ENCODE measurements around the gene TBCEL.

Gene TBCEL

DNA sequence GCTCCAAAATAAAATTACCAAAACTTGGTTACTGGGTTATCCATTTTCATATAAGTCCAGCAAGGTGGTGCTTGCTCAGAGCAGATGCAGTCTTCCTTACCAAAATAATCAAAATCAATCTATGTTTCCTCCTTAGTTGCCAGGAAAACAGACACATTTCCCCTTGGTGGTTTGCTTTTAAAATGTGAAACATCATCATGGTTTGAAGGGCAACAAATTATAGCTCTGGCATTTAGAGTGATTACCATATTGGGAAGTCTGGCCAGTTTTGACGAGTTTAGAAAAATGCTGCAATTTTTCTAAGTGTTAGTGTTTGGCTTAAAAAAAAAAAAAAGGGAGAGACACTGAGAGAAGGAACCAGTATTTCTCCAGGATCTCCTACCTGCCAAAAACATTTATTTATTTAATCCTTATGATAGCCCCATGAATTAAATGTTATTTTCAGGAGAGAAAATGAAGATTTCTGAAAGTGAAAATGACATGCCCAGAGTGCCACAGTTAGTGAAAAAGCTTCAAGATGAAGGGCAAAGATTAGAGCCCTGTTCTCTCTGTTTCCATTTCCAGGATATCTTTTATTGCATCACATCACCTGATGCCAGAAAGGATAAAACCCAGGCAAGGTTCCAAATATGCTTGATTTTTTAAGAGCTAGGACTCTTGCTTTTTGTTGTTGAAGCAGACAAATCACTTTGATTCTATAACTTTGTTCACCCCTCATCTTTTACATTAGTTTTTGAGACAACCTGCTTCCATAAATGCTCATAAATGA lies 29.6 kb upstream of the TBCEL start:
- H3K27me3 ChIP-seq (ENCODE audit: insufficient read depth, poor library complexity, severe bottlenecking): peaks cover 18% of the 10 kb centered on the region
- no peak for ATAC-seq (ENCODE audit: low read depth)
- H3K4me3 ChIP-seq (ENCODE audit: severe bottlenecking): no peak overlapping the region
- TF ChIP-seq, protein P1, sequence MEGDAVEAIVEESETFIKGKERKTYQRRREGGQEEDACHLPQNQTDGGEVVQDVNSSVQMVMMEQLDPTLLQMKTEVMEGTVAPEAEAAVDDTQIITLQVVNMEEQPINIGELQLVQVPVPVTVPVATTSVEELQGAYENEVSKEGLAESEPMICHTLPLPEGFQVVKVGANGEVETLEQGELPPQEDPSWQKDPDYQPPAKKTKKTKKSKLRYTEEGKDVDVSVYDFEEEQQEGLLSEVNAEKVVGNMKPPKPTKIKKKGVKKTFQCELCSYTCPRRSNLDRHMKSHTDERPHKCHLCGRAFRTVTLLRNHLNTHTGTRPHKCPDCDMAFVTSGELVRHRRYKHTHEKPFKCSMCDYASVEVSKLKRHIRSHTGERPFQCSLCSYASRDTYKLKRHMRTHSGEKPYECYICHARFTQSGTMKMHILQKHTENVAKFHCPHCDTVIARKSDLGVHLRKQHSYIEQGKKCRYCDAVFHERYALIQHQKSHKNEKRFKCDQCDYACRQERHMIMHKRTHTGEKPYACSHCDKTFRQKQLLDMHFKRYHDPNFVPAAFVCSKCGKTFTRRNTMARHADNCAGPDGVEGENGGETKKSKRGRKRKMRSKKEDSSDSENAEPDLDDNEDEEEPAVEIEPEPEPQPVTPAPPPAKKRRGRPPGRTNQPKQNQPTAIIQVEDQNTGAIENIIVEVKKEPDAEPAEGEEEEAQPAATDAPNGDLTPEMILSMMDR (IDR thresholded peaks at IDR 0.05; ENCODE audit: poor library complexity, severe bottlenecking): no peak
- no peaks in the 10 kb centered on the region for H3K4me1 ChIP-seq (ENCODE audit: insufficient read depth, poor library complexity, severe bottlenecking)
- DNase-seq (ENCODE audit: low spot score): no peak
- H3K36me3 ChIP-seq (ENCODE audit: low read depth): no peaks in the 10 kb centered on the region
- H3K9me3 ChIP-seq (ENCODE audit: severe bottlenecking): no peaks in the 10 kb centered on the region
- H3K27ac ChIP-seq (ENCODE audit: poor library complexity, severe bottlenecking): no peak overlapping the region

DNA sequence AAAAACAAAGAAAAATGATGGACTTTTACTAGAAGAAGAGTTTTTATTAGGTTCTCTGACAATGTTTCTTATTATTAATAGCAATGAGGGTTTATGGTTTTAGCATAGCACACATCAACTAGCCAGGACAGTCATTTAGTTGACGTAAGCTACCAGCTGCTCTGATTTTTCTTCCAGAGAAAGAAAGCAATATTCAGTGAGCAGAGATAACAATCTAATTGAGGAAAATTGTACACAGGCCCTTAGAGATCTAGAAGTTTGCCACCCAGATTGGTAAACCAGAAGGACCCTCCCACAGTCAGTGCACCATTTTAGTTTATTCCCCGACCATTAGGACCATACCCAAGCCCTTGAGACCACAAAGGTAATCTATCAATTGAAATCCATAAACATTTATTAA lies 28.7 kb upstream of the TBCEL start:
- no peaks in the 10 kb centered on the region for H3K4me1 ChIP-seq (ENCODE audit: insufficient read depth, poor library complexity, severe bottlenecking)
- DNase-seq (ENCODE audit: low spot score) (no peak), ATAC-seq (ENCODE audit: low read depth) (no peak)
- H3K27ac ChIP-seq (ENCODE audit: poor library complexity, severe bottlenecking): no peak overlapping the region
- H3K27me3 ChIP-seq (ENCODE audit: insufficient read depth, poor library complexity, severe bottlenecking): peaks cover 21% of the 10 kb centered on the region
- H3K36me3 ChIP-seq (ENCODE audit: low read depth): no peaks in the 10 kb centered on the region
- no peak overlapping the region for H3K4me3 ChIP-seq (ENCODE audit: severe bottlenecking)
- TF ChIP-seq, protein P1 (IDR thresholded peaks at IDR 0.05; ENCODE audit: poor library complexity, severe bottlenecking): no peak
- no peaks in the 10 kb centered on the region for H3K9me3 ChIP-seq (ENCODE audit: severe bottlenecking)

DNA sequence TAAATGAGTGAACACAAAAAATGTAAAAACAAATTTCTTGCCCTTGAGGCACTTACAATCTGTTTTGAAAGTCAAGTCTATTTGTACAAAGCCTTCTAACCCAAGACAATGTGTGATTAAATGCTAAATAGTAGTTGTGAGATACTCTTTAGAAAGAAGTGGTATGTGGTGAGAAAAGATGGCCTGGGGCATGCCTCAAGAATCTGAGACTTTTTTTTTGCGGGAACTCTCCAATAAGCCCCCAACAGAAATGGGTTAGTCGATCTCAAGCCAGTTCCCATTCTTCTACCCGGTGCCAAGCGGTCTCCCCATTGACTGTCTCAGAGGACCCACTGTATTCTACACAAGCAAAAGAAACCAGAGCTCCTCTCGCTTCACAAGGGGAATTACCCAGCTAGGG lies 26.9 kb upstream of the TBCEL start:
- DNase-seq (ENCODE audit: low spot score) (no peak), ATAC-seq (ENCODE audit: low read depth) (no peak)
- H3K36me3 ChIP-seq (ENCODE audit: low read depth): no peaks in the 10 kb centered on the region
- TF ChIP-seq, protein P1 (IDR thresholded peaks at IDR 0.05; ENCODE audit: poor library complexity, severe bottlenecking): no peak
- no peaks in the 10 kb centered on the region for H3K4me1 ChIP-seq (ENCODE audit: insufficient read depth, poor library complexity, severe bottlenecking)
- no peaks in the 10 kb centered on the region for H3K9me3 ChIP-seq (ENCODE audit: severe bottlenecking)
- no peak overlapping the region for H3K4me3 ChIP-seq (ENCODE audit: severe bottlenecking)
- H3K27ac ChIP-seq (ENCODE audit: poor library complexity, severe bottlenecking): no peak overlapping the region
- peaks cover 17% of the 10 kb centered on the region for H3K27me3 ChIP-seq (ENCODE audit: insufficient read depth, poor library complexity, severe bottlenecking)

DNA sequence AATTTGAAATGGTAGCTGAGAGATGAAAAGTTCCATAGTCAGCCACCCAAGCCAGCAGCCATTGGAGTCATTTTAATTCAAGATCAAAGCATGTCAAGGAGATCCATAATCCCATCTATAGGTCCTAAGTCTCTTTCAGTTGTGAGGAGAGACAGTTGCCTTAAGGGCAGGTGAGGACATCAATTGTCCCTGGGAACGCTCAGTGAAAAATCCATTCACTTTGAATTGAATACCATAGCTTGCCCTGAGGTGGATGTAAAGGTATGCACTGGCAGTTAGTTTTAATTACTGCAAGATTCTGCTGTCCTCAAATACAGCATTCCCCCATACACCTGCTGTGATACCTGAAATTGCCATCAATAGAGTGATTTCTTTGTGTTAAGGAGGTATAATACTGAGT lies 25.3 kb upstream of the TBCEL start:
- DNase-seq (ENCODE audit: low spot score): no peak
- Histone ChIP-seq H3K27ac (ENCODE audit: poor library complexity, severe bottlenecking) (no peak overlapping the region), H3K9me3 (ENCODE audit: severe bottlenecking) (no peaks in the 10 kb centered on the region), H3K4me3 (ENCODE audit: severe bottlenecking) (no peak overlapping the region), H3K27me3 (ENCODE audit: insufficient read depth, poor library complexity, severe bottlenecking) (peaks cover 17% of the 10 kb centered on the region), H3K4me1 (ENCODE audit: insufficient read depth, poor library complexity, severe bottlenecking) (no peaks in the 10 kb centered on the region), H3K36me3 (ENCODE audit: low read depth) (no peaks in the 10 kb centered on the region)
- no peak for ATAC-seq (ENCODE audit: low read depth)
- TF ChIP-seq, protein P1 (IDR thresholded peaks at IDR 0.05; ENCODE audit: poor library complexity, severe bottlenecking): no peak

DNA sequence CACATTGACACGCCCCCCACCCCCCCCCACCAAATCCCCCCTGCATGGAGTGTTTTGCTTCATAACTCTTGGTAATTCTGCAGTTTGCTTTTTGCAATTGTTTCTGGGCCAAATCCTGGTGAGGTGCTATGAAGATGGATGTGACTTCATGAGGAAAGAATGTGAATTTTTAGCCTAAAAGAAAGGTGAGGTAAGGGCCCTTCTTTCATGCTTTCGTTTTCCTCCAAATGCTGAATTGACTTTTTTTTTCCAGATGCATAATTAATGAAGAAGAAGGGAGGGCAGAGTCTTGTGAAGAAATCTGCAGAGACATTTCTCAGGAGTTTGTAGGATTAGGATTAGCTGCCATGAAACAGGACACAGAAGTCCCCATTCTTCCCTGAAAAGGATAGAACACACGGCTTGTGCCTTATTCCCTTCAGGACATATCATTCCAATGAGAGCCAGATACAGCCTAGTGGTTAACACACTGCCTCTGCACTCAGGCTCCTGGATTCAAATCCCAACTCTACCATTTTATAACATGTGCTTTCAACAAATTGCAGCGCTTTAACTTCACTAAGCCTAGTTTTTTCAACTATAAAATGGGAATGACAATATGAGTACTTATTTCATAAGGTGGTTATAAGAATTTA lies 19.6 kb upstream of the TBCEL start:
- H3K9me3 ChIP-seq (ENCODE audit: severe bottlenecking): no peaks in the 10 kb centered on the region
- TF ChIP-seq, protein P1 (IDR thresholded peaks at IDR 0.05; ENCODE audit: poor library complexity, severe bottlenecking): no peak
- no peaks in the 10 kb centered on the region for H3K4me1 ChIP-seq (ENCODE audit: insufficient read depth, poor library complexity, severe bottlenecking)
- H3K27ac ChIP-seq (ENCODE audit: poor library complexity, severe bottlenecking): no peak overlapping the region
- no peak for DNase-seq (ENCODE audit: low spot score)
- no peak for ATAC-seq (ENCODE audit: low read depth)
- H3K27me3 ChIP-seq (ENCODE audit: insufficient read depth, poor library complexity, severe bottlenecking): peaks cover 8% of the 10 kb centered on the region
- no peaks in the 10 kb centered on the region for H3K36me3 ChIP-seq (ENCODE audit: low read depth)
- H3K4me3 ChIP-seq (ENCODE audit: severe bottlenecking): no peak overlapping the region

Data from RWPE2 (cell line).